Measurements from ENCODE around the gene TMEM165. TPM values are rescaled to one million over a fixed set of nuclear protein-coding genes. Genes with fewer than 3 reads are reported as not detected.

TMEM165 gene
- total and polyA plus RNA-seq, 2 donors (not counting 3 experiments of a cell fraction or from before 2014, with no cell fraction given), result 144 to 177 TPM

- H3K4me3 ChIP-seq (replicated peaks in 1 of 3; ENCODE audit: insufficient read depth in 1 of 3, low read depth in 1 of 3, low read length in 3 of 3), result no peak overlapping the region
- no peak overlapping the region for H3K27ac ChIP-seq (ENCODE audit: insufficient read depth, low read depth, low read length)
- BruUV-seq (replicated peaks), result no TSS peak
- no peak overlapping the region for H3K4me2 ChIP-seq (ENCODE audit: insufficient read depth, low read length)
- intact Hi-C loops (cut with micrococcal nuclease) (no loop called here), dilution Hi-C loops (cut with MboI; ENCODE audit: extremely low pct_ligation_motif_present, low sequenced_read_pairs) (no loop called here)
- no peaks in the 10 kb centered on the region for H3K9me1 ChIP-seq (replicated peaks; ENCODE audit: control insufficient read depth, extremely low read depth, insufficient read depth, low read length)
- POLR2A ChIA-PET, result no interaction called here
- no peaks in the 10 kb centered on the region for H3K36me3 ChIP-seq (ENCODE audit: control insufficient read depth in 2 of 2, extremely low read depth in 1 of 2, insufficient read depth in 2 of 2, low read length in 2 of 2)
- no peaks in the 10 kb centered on the region for H3K9me3 ChIP-seq (replicated peaks; ENCODE audit: control insufficient read depth, insufficient read depth, low read length)
- H3K9ac ChIP-seq (replicated peaks; ENCODE audit: extremely low read depth, insufficient read depth, low read length), result no peak overlapping the region
- no peaks in the 10 kb centered on the region for H3K4me1 ChIP-seq (ENCODE audit: control insufficient read depth, extremely low read depth, insufficient read depth, low read length)
- CTCF ChIA-PET, result interaction anchor here (1.6 kb wide), 1 partner anchor 26 kb away, joined by 4 read pairs; the partner anchor contains the start of gene SRD5A3
- H3K27me3 ChIP-seq (ENCODE audit: control insufficient read depth in 2 of 2, insufficient read depth in 2 of 2, low read length in 2 of 2), result no peaks in the 10 kb centered on the region
- DNase-seq (ENCODE audit: low read depth, low spot score) (no peak), FAIRE-seq (no peak)
- H4K20me1 ChIP-seq (replicated peaks; ENCODE audit: control insufficient read depth, extremely low read depth, insufficient read depth, low read length), result no peaks in the 10 kb centered on the region
- H3K79me2 ChIP-seq (ENCODE audit: control insufficient read depth, insufficient read depth, low read length), result no peaks in the 10 kb centered on the region
- no peak overlapping the region for H2AFZ ChIP-seq (ENCODE audit: low read depth, low read length)
- TF ChIP-seq CTCF (IDR thresholded peaks at IDR 0.05; ENCODE audit: extremely low read depth in 1 of 2, insufficient read depth in 1 of 2, low read depth in 1 of 2, low read length in 2 of 2) (no peak), POLR2A (IDR thresholded peaks at IDR 0.05; ENCODE audit: low read depth, low read length) (no peak), FOS (IDR thresholded peaks at IDR 0.05; ENCODE audit: borderline replicate concordance, insufficient read depth, low read length) (no peak), MYC (IDR thresholded peaks at IDR 0.05; ENCODE audit: low read depth, low read length) (no peak), JUN (IDR thresholded peaks at IDR 0.05; ENCODE audit: borderline replicate concordance, insufficient read depth, insufficient read length, low read depth) (no peak)
These were observed 23.5 kb upstream of the TMEM165 start for GRCh38 chr4:55372259-55372658.

- Histone ChIP-seq H3K36me3 (ENCODE audit: control insufficient read depth in 2 of 2, extremely low read depth in 1 of 2, insufficient read depth in 2 of 2, low read length in 2 of 2) (no peaks in the 10 kb centered on the region), H3K4me1 (ENCODE audit: control insufficient read depth, extremely low read depth, insufficient read depth, low read length) (no peaks in the 10 kb centered on the region), H3K4me3 (replicated peaks in 1 of 3; ENCODE audit: insufficient read depth in 1 of 3, low read depth in 1 of 3, low read length in 3 of 3) (no peak overlapping the region), H4K20me1 (replicated peaks; ENCODE audit: control insufficient read depth, extremely low read depth, insufficient read depth, low read length) (no peaks in the 10 kb centered on the region), H3K79me2 (ENCODE audit: control insufficient read depth, insufficient read depth, low read length) (no peaks in the 10 kb centered on the region), H3K27ac (ENCODE audit: insufficient read depth, low read depth, low read length) (no peak overlapping the region), H3K9me1 (replicated peaks; ENCODE audit: control insufficient read depth, extremely low read depth, insufficient read depth, low read length) (no peaks in the 10 kb centered on the region), H3K9me3 (replicated peaks; ENCODE audit: control insufficient read depth, insufficient read depth, low read length) (no peaks in the 10 kb centered on the region), H3K4me2 (ENCODE audit: insufficient read depth, low read length) (no peak overlapping the region), H2AFZ (ENCODE audit: low read depth, low read length) (no peak overlapping the region), H3K27me3 (ENCODE audit: control insufficient read depth in 2 of 2, insufficient read depth in 2 of 2, low read length in 2 of 2) (no peaks in the 10 kb centered on the region), H3K9ac (replicated peaks; ENCODE audit: extremely low read depth, insufficient read depth, low read length) (no peak overlapping the region)
- intact Hi-C loops (cut with micrococcal nuclease) (no loop called here), dilution Hi-C loops (cut with MboI; ENCODE audit: extremely low pct_ligation_motif_present, low sequenced_read_pairs) (no loop called here)
- CTCF ChIA-PET, result interaction anchor here (0.7 to 1.7 kb wide), 3 partner anchors 14 to 402 kb away, joined by 3 to 4 read pairs (median 4); partner anchors contain the start of gene SRD5A3
- TF ChIP-seq MAX (IDR thresholded peaks at IDR 0.05; ENCODE audit: insufficient read depth, insufficient read length), result no peak
- no peak for TF ChIP-seq POLR2A (IDR thresholded peaks at IDR 0.05; ENCODE audit: low read depth, low read length)
- TF ChIP-seq CTCF (IDR thresholded peaks at IDR 0.05; ENCODE audit: extremely low read depth in 1 of 2, insufficient read depth in 1 of 2, low read depth in 1 of 2, low read length in 2 of 2), result no peak
- no peak for TF ChIP-seq JUN (IDR thresholded peaks at IDR 0.05; ENCODE audit: borderline replicate concordance, insufficient read depth, insufficient read length, low read depth)
- no peak for TF ChIP-seq GATA2 (IDR thresholded peaks at IDR 0.05; ENCODE audit: insufficient read depth, insufficient read length, low read depth, low read length)
- TF ChIP-seq MYC (IDR thresholded peaks at IDR 0.05; ENCODE audit: low read depth, low read length), result no peak
- TF ChIP-seq POLR2AphosphoS5 (IDR thresholded peaks at IDR 0.05; ENCODE audit: insufficient read depth, low read depth, low read length), result no peak
- TF ChIP-seq FOS (IDR thresholded peaks at IDR 0.05; ENCODE audit: borderline replicate concordance, insufficient read depth, low read length), result no peak
- TF ChIP-seq EZH2 (IDR thresholded peaks at IDR 0.05; ENCODE audit: borderline replicate concordance, low read depth, low read length, severe bottlenecking), result no peak
- no peak for FAIRE-seq
- DNase-seq (ENCODE audit: low read depth, low spot score), result no peak
- POLR2A ChIA-PET, result no interaction called here
- BruUV-seq (replicated peaks), result no TSS peak
These were observed 22.3 kb upstream of the TMEM165 start for GRCh38 chr4:55373461-55373860.

Measured in endothelial cell of umbilical vein (primary cell).